GM12878 (cell line): Measurements from ENCODE around the gene EHF. TPM values are rescaled to one million over a fixed set of nuclear protein-coding genes. Genes with fewer than 3 reads are reported as not detected.

Source experiments
- ATAC-seq: fragments of 200-7000 bp; cut with Tn5 transposase; 3 replicates; pipeline ENCODE4 v1.9.1; 2020; ENCODE audit warnings: mild to moderate bottlenecking, moderate library complexity
- BruUV-seq: library from RNA; stranded (reverse); fragments of 400-500 nt; replicated peaks from 2 replicates; lab custom pipeline; 2021; lab: Mats Ljungman, UMichigan
- CTCF ChIA-PET: fragments of 300-600 bp; sonication (Branson Sonifier 250); formaldehyde crosslinking; extraction: SDS; loops from one replicate; lab custom pipeline; 2021; ENCODE audit warnings: inconsistent platforms; lab: Yijun Ruan, JAX
- POLR2A ChIA-PET: fragments of 350-600 bp; formaldehyde crosslinking; extraction: SDS; loops from one replicate; lab custom pipeline; 2021; ENCODE audit warnings: inconsistent platforms; lab: Charles Lee
- RAD21 ChIA-PET: fragments of 300-600 bp; sonication (Branson Sonifier 250); formaldehyde crosslinking; loops from one replicate; lab custom pipeline; 2023; ENCODE audit warnings: antibody characterized with exemption; ENCODE audit not compliant: unreplicated experiment; lab: Charles Lee
- SMC1A ChIA-PET: fragments of 300-600 bp; sonication (Branson Sonifier 250); formaldehyde crosslinking; loops from one replicate; lab custom pipeline; 2023; ENCODE audit not compliant: unreplicated experiment, uncharacterized antibody; lab: Charles Lee
- DNase-seq: peaks from one replicate; pipeline ENCODE4 v3.0.0-alpha.2; 2011; ENCODE audit warnings: low read depth, low spot score
- FAIRE-seq: peaks from 3 replicates; lab custom pipeline; 2011; peaks lifted over from hg19 to GRCh38; lab: Jason Lieb, UNC
- H2AFZ ChIP-seq: 2 replicates; pipeline ENCODE4 v1.6.0; 2011; ENCODE audit warnings: low read depth, low read length, control low read depth; ENCODE audit not compliant: control insufficient read depth
- H3K27ac ChIP-seq: 2 replicates; pipeline ENCODE4 v1.5.1; 2011; ENCODE audit warnings: control low read depth; ENCODE audit not compliant: control insufficient read depth, insufficient read depth
- H3K27me3 ChIP-seq, 2 experiments: replicated peaks in 1 of 2; 2 replicates each; pipeline versions ENCODE4 v1.6.0 to v1.6.1; 2011; ENCODE audit warnings: low read length in 1 of 2; ENCODE audit not compliant: control insufficient read depth in 2 of 2, insufficient read depth in 2 of 2
- H3K36me3 ChIP-seq, 2 experiments: 2 replicates each; pipeline ENCODE4 v1.5.1; 2011; ENCODE audit warnings: low read length in 1 of 2; ENCODE audit not compliant: control insufficient read depth in 2 of 2, insufficient read depth in 2 of 2
- H3K4me1 ChIP-seq: 2 replicates; pipeline ENCODE4 v1.6.1; 2011; ENCODE audit warnings: mild to moderate bottlenecking, low read length, moderate library complexity, mixed read lengths; ENCODE audit not compliant: control insufficient read depth, insufficient read depth
- H3K4me2 ChIP-seq: 2 replicates; pipeline ENCODE4 v1.6.0; 2011; ENCODE audit warnings: control low read depth; ENCODE audit not compliant: control insufficient read depth, insufficient read depth
- H3K4me3 ChIP-seq: fragments of 200-600 bp; sonication (generic); 2 replicates; pipeline ENCODE4 v1.5.1; 2016
- H3K79me2 ChIP-seq: 2 replicates; pipeline ENCODE4 v1.6.0; 2011; ENCODE audit warnings: low read length; ENCODE audit not compliant: control insufficient read depth, insufficient read depth
- H3K9ac ChIP-seq: 2 replicates; pipeline ENCODE4 v1.8.0; 2011; ENCODE audit warnings: low read length, control low read depth, mixed read lengths; ENCODE audit not compliant: control insufficient read depth, insufficient read depth
- H3K9me3 ChIP-seq: replicated peaks from 3 replicates; pipeline ENCODE4 v1.5.1; 2011; ENCODE audit warnings: mild to moderate bottlenecking, low read length; ENCODE audit not compliant: control insufficient read depth, insufficient read depth
- H4K20me1 ChIP-seq: 2 replicates; pipeline ENCODE4 v1.6.0; 2011; ENCODE audit not compliant: control insufficient read depth, insufficient read depth
- CEBPB ChIP-seq, 2 experiments: fragments of 150-350 bp in 1 of 2; IDR thresholded peaks; 2 replicates each; pipeline ENCODE4 v1.6.1; 2012 to 2014; ENCODE audit warnings: low read depth in 2 of 2, low read length in 2 of 2, borderline replicate concordance in 1 of 2, inconsistent platforms in 1 of 2
- KDM1A ChIP-seq: fragments of 200-600 bp; sonication (generic); IDR thresholded peaks from 2 replicates; pipeline ENCODE4 v1.6.1; 2016; ENCODE audit warnings: borderline replicate concordance
- NBN ChIP-seq: fragments of 450-650 bp; IDR thresholded peaks from 2 replicates; pipeline ENCODE4 v1.6.1; 2016
- SIX5 ChIP-seq: IDR thresholded peaks from 2 replicates; pipeline ENCODE4 v1.6.1; 2011; ENCODE audit warnings: mild to moderate bottlenecking, low read depth, low read length, moderate library complexity; ENCODE audit not compliant: severe bottlenecking
- WRNIP1 ChIP-seq: IDR thresholded peaks from 2 replicates; pipeline ENCODE4 v1.6.1; 2011; ENCODE audit warnings: low read depth, low read length, improper control_type of control experiment, borderline replicate concordance
- ZNF207 ChIP-seq: fragments of 450-650 bp; IDR thresholded peaks from 2 replicates; pipeline ENCODE4 v1.6.1; 2014; ENCODE audit warnings: antibody characterized with exemption, mild to moderate bottlenecking, borderline replicate concordance
- ZSCAN29 ChIP-seq: fragments of 450-650 bp; IDR thresholded peaks from 2 replicates; pipeline ENCODE4 v1.6.1; 2017; ENCODE audit warnings: mild to moderate bottlenecking, moderate library complexity
- WGBS: methylation state at CpG from one replicate; pipeline ENCODE4 v1.1.6; 2016; ENCODE audit warnings: low lambda C conversion rate; ENCODE audit not compliant: insufficient replicate concordance, insufficient coverage; ENCODE audit errors: missing lambda C conversion rate; 5-methylcytosine and 5-hydroxymethylcytosine counted together
- in situ Hi-C: fragments of 300-500 bp; cut with MboI; formaldehyde crosslinking; loops from 9 replicates; pipeline ENCODE4 v1.14.3; 2018; ENCODE audit warnings: mixed read lengths
- intact Hi-C: fragments of 100-400 bp; cut with micrococcal nuclease; formaldehyde crosslinking; loops from one replicate; pipeline ENCODE4 v1.14.2; 2022; ENCODE audit not compliant: unreplicated experiment
- polyA plus RNA-seq, 11 experiments: library from polyadenylated mRNA; depleted of rRNA in 4 of 11; unstranded in 6 of 11; stranded (reverse) in 5 of 11; fragments of >200 nt; fragmentation: Nextera tagmentation in 4 of 11; fragmentation: Illumina TruSeq in 1 of 11; extraction: Ambion mirVana in 4 of 11; extraction: Trizol in 1 of 11; gene quantifications; 1 replicate in 1 of 11; 2 replicates in 10 of 11; pipeline versions ENCODE4 v1.2.1 to v1.2.3, GENCODE V29; 2011 to 2016; ENCODE audit warnings: inconsistent platforms in 2 of 11, missing spikeins in 2 of 11, low read depth in 1 of 11
- total RNA-seq, 4 experiments: library from RNA; depleted of rRNA in 3 of 4; stranded (reverse); fragments of >200 nt in 3 of 4; fragmentation: Illumina TruSeq in 1 of 4; extraction: Trizol in 1 of 4; gene quantifications; 2 replicates each; pipeline versions ENCODE4 v1.2.1 to v1.2.3, GENCODE V29; 2013 to 2021
- TF ChIP-seq, protein P1 (sequence below): fragments of 450-650 bp; IDR thresholded peaks from 2 replicates; pipeline ENCODE4 v1.6.1; 2017; ENCODE audit warnings: mild to moderate bottlenecking

Gene EHF
- total and polyA plus RNA-seq, 10 of the 15 experiments (the other 5 are each of a cell fraction or from before 2014, with no cell fraction given): 0.04 to 0.33 (median 0.06) TPM; not detected in 6

DNA sequence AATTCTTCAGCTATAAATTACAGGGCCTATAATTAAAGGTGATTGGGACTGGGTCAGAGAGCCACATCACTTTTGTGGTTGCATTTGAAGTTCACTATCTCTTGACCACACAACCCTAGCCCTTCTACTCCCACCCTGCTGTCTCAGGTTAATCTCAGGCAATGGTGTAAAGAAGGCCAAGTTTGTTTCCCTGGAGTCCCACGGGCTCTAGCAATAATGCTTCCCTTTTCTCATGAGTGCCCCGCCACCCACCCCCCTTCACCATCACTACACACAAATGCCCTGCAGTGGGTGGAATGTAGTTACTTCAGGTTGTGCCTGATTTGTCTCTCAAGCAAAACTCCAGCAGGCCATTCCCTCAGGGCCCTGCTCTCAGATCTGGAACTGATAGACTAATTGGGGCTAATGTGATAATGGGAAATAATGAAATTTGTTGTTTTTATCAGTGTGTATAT, 1.8 kb upstream of the EHF start:
- H3K9me3 ChIP-seq: no peaks in the 10 kb centered on the region; the same call in 1 of the 3 replicates
- H4K20me1 ChIP-seq: no peaks in the 10 kb centered on the region
- H3K27me3 ChIP-seq: no peaks in the 10 kb centered on the region; a peak in 3 of 4 replicates
- H3K36me3 ChIP-seq: no peaks in the 10 kb centered on the region
- no peak for DNase-seq
- in situ Hi-C loops (no loop called here), intact Hi-C loops (no loop called here)
- FAIRE-seq: no peak
- no peak overlapping the region for H3K27ac ChIP-seq
- ChIA-PET POLR2A (no interaction called here), CTCF (no interaction called here), SMC1A (no interaction called here), RAD21 (no interaction called here)
- H3K4me1 ChIP-seq: peaks cover 20% of the 10 kb centered on the region
- H2AFZ ChIP-seq: no peak overlapping the region
- H3K4me3 ChIP-seq: no peak overlapping the region
- no peak overlapping the region for H3K4me2 ChIP-seq
- no peaks in the 10 kb centered on the region for H3K79me2 ChIP-seq
- no TSS peak for BruUV-seq
- no peak for TF ChIP-seq KDM1A
- TF ChIP-seq ZNF207: no peak
- no peak for TF ChIP-seq ZSCAN29
- TF ChIP-seq SIX5: no peak
- TF ChIP-seq NBN: no peak
- TF ChIP-seq WRNIP1: no peak
- TF ChIP-seq, protein P1, sequence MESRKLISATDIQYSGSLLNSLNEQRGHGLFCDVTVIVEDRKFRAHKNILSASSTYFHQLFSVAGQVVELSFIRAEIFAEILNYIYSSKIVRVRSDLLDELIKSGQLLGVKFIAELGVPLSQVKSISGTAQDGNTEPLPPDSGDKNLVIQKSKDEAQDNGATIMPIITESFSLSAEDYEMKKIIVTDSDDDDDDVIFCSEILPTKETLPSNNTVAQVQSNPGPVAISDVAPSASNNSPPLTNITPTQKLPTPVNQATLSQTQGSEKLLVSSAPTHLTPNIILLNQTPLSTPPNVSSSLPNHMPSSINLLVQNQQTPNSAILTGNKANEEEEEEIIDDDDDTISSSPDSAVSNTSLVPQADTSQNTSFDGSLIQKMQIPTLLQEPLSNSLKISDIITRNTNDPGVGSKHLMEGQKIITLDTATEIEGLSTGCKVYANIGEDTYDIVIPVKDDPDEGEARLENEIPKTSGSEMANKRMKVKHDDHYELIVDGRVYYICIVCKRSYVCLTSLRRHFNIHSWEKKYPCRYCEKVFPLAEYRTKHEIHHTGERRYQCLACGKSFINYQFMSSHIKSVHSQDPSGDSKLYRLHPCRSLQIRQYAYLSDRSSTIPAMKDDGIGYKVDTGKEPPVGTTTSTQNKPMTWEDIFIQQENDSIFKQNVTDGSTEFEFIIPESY: no peak
- TF ChIP-seq CEBPB (IDR thresholded peaks at IDR 0.05; ENCODE audit: borderline replicate concordance in 1 of 2, low read depth in 2 of 2, low read length in 2 of 2): no peak
- ATAC-seq: no peak
- 75% methylated on average over 2 of the region's 2 CpGs for WGBS
- H3K9ac ChIP-seq: no peak overlapping the region
